Activated CD8-positive, alpha-beta T cell treated with anti-CD3 and anti-CD28 coated beads, Interleukin-2, amount 10 ng/mL, durations not matched to agents 7 days and 5 days (primary cell): ENCODE results near the gene RALBP1. TPM values are rescaled to one million over a fixed set of nuclear protein-coding genes. Genes with fewer than 3 reads are reported as not detected.

Experiments used
- ATAC-seq: fragments of 150-1000 bp; cut with Tn5 transposase; one replicate; pipeline ENCODE4 v1.10.0; 2021; ENCODE audit warnings: moderate library complexity
- CTCF ChIA-PET: fragments of 350-600 bp; sonication (Branson Sonifier 250); formaldehyde crosslinking; loops from one replicate; lab custom pipeline; 2021; ENCODE audit warnings: antibody characterized with exemption; lab: Charles Lee
- POLR2A ChIA-PET: fragments of 350-600 bp; sonication (Branson Sonifier 250); formaldehyde crosslinking; loops from one replicate; lab custom pipeline; 2021; ENCODE audit warnings: antibody characterized with exemption; lab: Charles Lee
- DNase-seq: peaks from one replicate; pipeline ENCODE4 v3.0.0-alpha.2; 2020
- H3K27ac Mint-ChIP-seq: one replicate; pipeline ENCODE4 v1.8.0; 2021; ENCODE audit warnings: mild to moderate bottlenecking, mixed read lengths
- H3K27me3 Mint-ChIP-seq: one replicate; pipeline ENCODE4 v1.8.0; 2021; ENCODE audit warnings: low read depth, mixed read lengths
- H3K36me3 Mint-ChIP-seq: one replicate; pipeline ENCODE4 v1.8.0; 2021; ENCODE audit warnings: low read depth, mixed read lengths
- H3K4me1 Mint-ChIP-seq: one replicate; pipeline ENCODE4 v1.8.0; 2021; ENCODE audit warnings: low read depth, mixed read lengths
- H3K4me3 Mint-ChIP-seq: one replicate; pipeline ENCODE4 v1.8.0; 2021; ENCODE audit warnings: mild to moderate bottlenecking, mixed read lengths
- H3K9me3 Mint-ChIP-seq: one replicate; pipeline ENCODE4 v1.8.0; 2022; ENCODE audit warnings: mixed read lengths; ENCODE audit not compliant: insufficient read depth
- total RNA-seq, 2 experiments: library from RNA; stranded (reverse); gene quantifications; one replicate each; pipeline ENCODE4 v1.2.3, GENCODE V29; 2021

RALBP1 gene
- total RNA-seq, 2 experiments from 2014 or later = 48.6 to 51.2 TPM

GRCh38 chr18:9574473-9575115 is 99.3 kb downstream of the RALBP1 start:
- Mint-ChIP-seq H3K4me1 (no peaks in the 10 kb centered on the region), H3K27me3 (no peaks in the 10 kb centered on the region), H3K4me3 (no peak overlapping the region), H3K36me3 (peaks cover 19% of the 10 kb centered on the region), H3K9me3 (no peaks in the 10 kb centered on the region), H3K27ac (no peak overlapping the region)
- ChIA-PET POLR2A (no interaction called here), CTCF (interaction anchor here (1.2 to 1.6 kb wide), 3 partner anchors 9 to 99 kb away, joined by 4 to 9 read pairs (median 6); no protein-coding TSS in a partner anchor)
- ATAC-seq = no peak
- no peak for DNase-seq

- Mint-ChIP-seq H3K4me1 (no peaks in the 10 kb centered on the region), H3K4me3 (no peak overlapping the region), H3K36me3 (peaks cover 17% of the 10 kb centered on the region), H3K27me3 (no peaks in the 10 kb centered on the region), H3K27ac (no peak overlapping the region), H3K9me3 (no peaks in the 10 kb centered on the region)
- peak; percentile 32 for DNase-seq
- POLR2A ChIA-PET = no interaction called here
- ATAC-seq = no peak
- CTCF ChIA-PET = interaction anchor here (0.9 to 1.6 kb wide), 6 partner anchors 9 to 98 kb away, joined by 3 to 9 read pairs (median 3); no protein-coding TSS in a partner anchor
These were observed 100.2 kb downstream of the RALBP1 start for GRCh38 chr18:9575558-9575957.

DNA sequence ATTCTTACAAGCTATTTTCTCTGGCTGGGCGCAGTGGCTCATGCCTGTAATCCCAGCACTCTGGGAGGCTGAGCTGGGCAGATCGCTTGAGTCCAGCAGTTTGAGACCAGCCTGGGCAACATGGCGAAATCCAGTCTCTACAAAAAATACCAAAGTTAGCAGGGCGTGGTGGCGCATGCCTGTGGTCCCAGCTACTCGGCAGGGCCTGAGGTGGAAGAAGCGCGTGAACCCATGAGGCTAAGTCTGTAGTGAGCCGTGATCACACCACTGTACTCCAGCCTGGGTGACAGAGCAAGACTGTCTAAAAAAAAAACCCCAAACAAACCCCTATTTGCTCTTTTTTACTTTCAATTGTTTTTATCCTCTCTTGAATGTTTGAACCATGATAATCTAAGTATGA is 102.0 kb downstream of the RALBP1 start:
- H3K36me3 Mint-ChIP-seq = peaks cover 27% of the 10 kb centered on the region
- no peak overlapping the region for H3K27ac Mint-ChIP-seq
- DNase-seq (no peak), ATAC-seq (no peak)
- ChIA-PET POLR2A (no interaction called here), CTCF (interaction anchor here (0.7 kb wide), 1 partner anchor 61 kb away, joined by 3 read pairs; no protein-coding TSS in a partner anchor)
- H3K27me3 Mint-ChIP-seq = no peaks in the 10 kb centered on the region
- H3K9me3 Mint-ChIP-seq = no peaks in the 10 kb centered on the region
- H3K4me1 Mint-ChIP-seq = no peaks in the 10 kb centered on the region
- no peak overlapping the region for H3K4me3 Mint-ChIP-seq

DNA sequence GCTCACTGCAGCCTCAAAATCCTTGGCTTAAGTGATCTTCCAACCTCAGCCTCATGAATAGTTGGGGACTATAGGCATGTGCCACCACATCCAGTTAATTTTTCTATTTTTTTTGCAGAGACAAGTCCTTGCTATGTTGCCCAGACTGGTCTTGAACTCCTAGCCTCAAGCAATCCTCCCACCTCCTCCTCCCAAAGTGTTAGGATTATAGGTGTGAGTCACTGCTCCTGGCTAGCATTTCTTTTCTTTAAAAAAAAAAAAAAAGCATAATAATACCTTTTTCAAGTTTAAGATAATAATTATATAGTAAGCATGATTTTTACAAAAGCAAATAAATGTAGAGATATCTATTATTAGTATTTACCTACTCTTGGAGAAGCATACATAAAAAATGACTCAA is 103.0 kb downstream of the RALBP1 start:
- no peak overlapping the region for H3K27ac Mint-ChIP-seq
- H3K4me3 Mint-ChIP-seq = no peak overlapping the region
- H3K9me3 Mint-ChIP-seq = no peaks in the 10 kb centered on the region
- H3K27me3 Mint-ChIP-seq = no peaks in the 10 kb centered on the region
- H3K4me1 Mint-ChIP-seq = no peaks in the 10 kb centered on the region
- peaks cover 35% of the 10 kb centered on the region for H3K36me3 Mint-ChIP-seq
- CTCF ChIA-PET = no interaction called here
- DNase-seq (no peak), ATAC-seq (no peak)
- POLR2A ChIA-PET = no interaction called here

DNA sequence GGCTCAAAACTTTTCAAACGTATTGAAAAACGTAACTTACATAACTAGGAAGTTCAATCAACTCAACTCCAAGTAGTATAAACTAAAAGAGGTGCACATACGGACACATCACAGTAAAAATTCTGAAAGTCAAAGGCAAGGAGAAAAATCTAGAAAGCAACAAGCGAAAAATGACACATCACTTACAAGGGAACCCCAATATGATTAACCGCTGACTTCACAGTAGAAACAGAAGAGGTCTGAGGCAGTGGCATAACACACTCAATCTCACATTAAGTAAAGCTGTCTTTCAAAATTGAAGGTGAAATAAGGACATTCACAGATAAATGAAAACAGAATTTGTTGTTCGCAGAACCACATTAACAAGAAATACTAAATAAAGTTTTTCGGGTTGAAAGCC is 106.4 kb downstream of the RALBP1 start:
- H3K27me3 Mint-ChIP-seq = no peaks in the 10 kb centered on the region
- H3K27ac Mint-ChIP-seq = no peak overlapping the region
- H3K36me3 Mint-ChIP-seq = peaks cover 39% of the 10 kb centered on the region
- no peak for ATAC-seq
- DNase-seq = no peak
- CTCF ChIA-PET = interaction anchor here (0.6 kb wide), 1 partner anchor 1572 kb away, joined by 3 read pairs; no protein-coding TSS in a partner anchor
- H3K4me3 Mint-ChIP-seq = no peak overlapping the region
- POLR2A ChIA-PET = no interaction called here
- H3K4me1 Mint-ChIP-seq = no peaks in the 10 kb centered on the region
- no peaks in the 10 kb centered on the region for H3K9me3 Mint-ChIP-seq

DNA sequence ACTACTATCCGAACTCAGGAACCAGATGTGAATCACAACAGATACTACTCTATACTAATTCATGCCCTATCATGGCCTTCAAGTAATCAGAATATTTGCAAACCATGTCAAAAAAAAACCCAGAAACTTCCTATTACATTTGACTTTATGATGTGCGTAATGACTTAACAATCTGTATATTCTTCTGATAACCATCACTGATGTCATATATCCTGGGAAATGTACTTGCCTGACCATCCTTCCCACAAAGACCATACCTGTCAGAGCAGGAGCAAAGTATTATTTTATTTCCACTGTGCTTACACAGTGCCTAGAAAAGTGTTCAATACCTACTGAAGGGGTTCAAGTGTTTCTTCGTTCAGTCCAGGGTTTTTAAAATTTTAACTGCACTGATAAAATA is 111.5 kb downstream of the RALBP1 start:
- H3K9me3 Mint-ChIP-seq = no peaks in the 10 kb centered on the region

More for the DNA sequence above, 111.5 kb downstream of the RALBP1 start:
- Mint-ChIP-seq H3K4me3 (no peak overlapping the region), H3K27ac (no peak overlapping the region), H3K36me3 (peaks cover 40% of the 10 kb centered on the region), H3K4me1 (no peaks in the 10 kb centered on the region), H3K27me3 (no peaks in the 10 kb centered on the region)
- ATAC-seq (no peak), DNase-seq (no peak)
- CTCF ChIA-PET = no interaction called here
- POLR2A ChIA-PET = no interaction called here

Other genes with a start within 250 kb of the RALBP1 start
- gene TWSG1, start 140.7 kb upstream of the RALBP1 start, total RNA-seq = 1 to 10 TPM; 7.8 to 8.9 TPM
- 10 to 100 TPM; 42.2 to 42.9 TPM for gene PPP4R1, start 139.0 kb downstream of the RALBP1 start, total RNA-seq
- not detected for gene RAB31, start 232.8 kb downstream of the RALBP1 start, total RNA-seq